ENCODE results near the gene PDSS1. TPM values are rescaled to one million over a fixed set of nuclear protein-coding genes. Genes with fewer than 3 reads are reported as not detected.

The PDSS1 gene
- total RNA-seq, 2 donors from 2014 or later, result 2.8 to 4.7 TPM

DNA sequence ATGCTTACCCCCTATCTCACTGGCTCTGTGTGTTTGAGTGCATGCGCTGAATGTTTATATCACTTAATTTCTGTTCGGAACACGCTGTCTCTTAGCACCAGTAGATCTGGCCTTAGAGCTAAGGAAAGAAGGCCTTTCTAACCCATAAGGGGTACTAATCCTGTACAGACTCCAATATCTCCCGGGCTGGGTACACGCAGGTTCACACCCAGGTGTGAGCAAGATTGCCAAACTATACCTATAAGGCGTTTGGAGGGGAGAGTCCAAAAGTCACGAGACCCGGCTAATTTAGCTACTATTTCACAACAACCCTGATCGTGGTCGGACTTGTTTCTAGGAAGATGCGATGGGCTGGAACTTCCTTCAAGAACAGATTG, 727 bp upstream of the PDSS1 start:
- H3K9me3 ChIP-seq, result no peaks in the 10 kb centered on the region
- no peaks in the 10 kb centered on the region for H3K27me3 ChIP-seq
- no peaks in the 10 kb centered on the region for H3K36me3 ChIP-seq
- DNase-seq (ENCODE audit: low spot score), result no peak
- H3K4me3 ChIP-seq, result peak overlapping the region; percentile 75 to 87
- H3K27ac ChIP-seq, result peak overlapping the region; percentile 84 to 88
- TF ChIP-seq, protein P1, sequence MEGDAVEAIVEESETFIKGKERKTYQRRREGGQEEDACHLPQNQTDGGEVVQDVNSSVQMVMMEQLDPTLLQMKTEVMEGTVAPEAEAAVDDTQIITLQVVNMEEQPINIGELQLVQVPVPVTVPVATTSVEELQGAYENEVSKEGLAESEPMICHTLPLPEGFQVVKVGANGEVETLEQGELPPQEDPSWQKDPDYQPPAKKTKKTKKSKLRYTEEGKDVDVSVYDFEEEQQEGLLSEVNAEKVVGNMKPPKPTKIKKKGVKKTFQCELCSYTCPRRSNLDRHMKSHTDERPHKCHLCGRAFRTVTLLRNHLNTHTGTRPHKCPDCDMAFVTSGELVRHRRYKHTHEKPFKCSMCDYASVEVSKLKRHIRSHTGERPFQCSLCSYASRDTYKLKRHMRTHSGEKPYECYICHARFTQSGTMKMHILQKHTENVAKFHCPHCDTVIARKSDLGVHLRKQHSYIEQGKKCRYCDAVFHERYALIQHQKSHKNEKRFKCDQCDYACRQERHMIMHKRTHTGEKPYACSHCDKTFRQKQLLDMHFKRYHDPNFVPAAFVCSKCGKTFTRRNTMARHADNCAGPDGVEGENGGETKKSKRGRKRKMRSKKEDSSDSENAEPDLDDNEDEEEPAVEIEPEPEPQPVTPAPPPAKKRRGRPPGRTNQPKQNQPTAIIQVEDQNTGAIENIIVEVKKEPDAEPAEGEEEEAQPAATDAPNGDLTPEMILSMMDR (IDR thresholded peaks at IDR 0.05), result no peak
- H3K4me1 ChIP-seq, result peaks cover 0 to 14% of the 10 kb centered on the region in 2 donors

DNA sequence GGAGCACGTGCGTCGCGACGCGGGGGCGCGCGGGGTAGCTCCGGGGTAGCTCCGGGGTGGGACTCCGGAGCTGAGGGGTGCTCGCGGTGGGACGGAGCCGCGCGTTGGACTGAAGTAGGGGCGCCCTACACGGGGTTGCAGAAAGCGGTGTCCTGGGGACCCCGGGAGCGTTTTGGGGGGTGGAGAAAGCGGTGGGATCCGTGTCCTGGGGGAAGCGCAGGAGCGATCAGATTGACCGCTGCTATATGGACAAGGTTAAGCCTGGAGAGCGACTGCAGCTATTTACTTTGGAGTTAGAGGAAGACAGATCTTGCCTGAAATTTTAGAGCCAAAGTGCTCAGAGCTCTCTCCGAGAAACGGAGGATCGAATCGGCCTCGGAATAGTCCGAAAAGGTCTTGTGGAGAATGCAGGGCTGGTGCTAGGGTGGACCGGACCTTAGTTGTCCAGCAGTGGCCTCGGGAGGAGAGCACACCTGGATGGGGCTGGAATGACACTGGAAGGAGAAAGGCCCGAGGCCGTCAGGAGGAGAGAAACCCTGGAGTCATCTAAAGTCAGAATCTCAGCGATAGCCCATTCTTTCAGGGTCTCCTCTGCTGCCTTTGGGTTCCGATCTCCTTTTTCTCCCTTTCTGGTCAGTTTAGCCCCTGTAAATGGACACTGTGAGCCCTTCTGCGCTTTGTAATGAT, 564 bp downstream of the PDSS1 start:
- Histone ChIP-seq H3K4me1 (peaks cover 0 to 14% of the 10 kb centered on the region in 2 donors), H3K36me3 (no peaks in the 10 kb centered on the region), H3K27me3 (no peaks in the 10 kb centered on the region), H3K4me3 (peak overlapping the region; percentile 75 to 87), H3K9me3 (no peaks in the 10 kb centered on the region), H3K27ac (peak overlapping the region; percentile 84 to 88)
- no peak for DNase-seq (ENCODE audit: low spot score)
- TF ChIP-seq, protein P1 (IDR thresholded peaks at IDR 0.05), result no peak

DNA sequence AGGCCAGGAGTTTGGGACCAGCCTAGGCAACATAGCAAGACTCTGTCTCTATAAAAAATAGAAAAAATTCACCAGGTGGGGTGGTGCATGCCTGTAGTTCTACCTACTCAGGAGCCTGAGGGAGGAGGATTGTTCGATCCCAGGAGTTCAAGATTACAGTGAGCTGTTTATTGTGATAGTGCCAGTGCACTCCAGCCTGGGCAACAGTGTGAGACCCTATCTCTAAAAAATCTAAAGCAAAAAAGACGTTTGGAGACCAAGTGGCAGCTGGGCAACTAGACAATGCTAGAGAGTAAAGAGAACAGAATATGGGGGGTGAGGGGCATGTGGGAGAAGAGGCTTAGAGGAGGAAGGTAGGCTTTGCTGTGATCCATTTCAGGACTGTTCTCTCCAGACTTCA, 1.4 kb downstream of the PDSS1 start:
- H3K27me3 ChIP-seq, result no peaks in the 10 kb centered on the region
- TF ChIP-seq, protein P1 (IDR thresholded peaks at IDR 0.05), result no peak
- H3K36me3 ChIP-seq, result no peaks in the 10 kb centered on the region
- H3K4me3 ChIP-seq, result no peak overlapping the region
- H3K27ac ChIP-seq, result no peak overlapping the region
- peaks cover 0 to 14% of the 10 kb centered on the region in 2 donors for H3K4me1 ChIP-seq
- H3K9me3 ChIP-seq, result no peaks in the 10 kb centered on the region
- DNase-seq (ENCODE audit: low spot score), result no peak

DNA sequence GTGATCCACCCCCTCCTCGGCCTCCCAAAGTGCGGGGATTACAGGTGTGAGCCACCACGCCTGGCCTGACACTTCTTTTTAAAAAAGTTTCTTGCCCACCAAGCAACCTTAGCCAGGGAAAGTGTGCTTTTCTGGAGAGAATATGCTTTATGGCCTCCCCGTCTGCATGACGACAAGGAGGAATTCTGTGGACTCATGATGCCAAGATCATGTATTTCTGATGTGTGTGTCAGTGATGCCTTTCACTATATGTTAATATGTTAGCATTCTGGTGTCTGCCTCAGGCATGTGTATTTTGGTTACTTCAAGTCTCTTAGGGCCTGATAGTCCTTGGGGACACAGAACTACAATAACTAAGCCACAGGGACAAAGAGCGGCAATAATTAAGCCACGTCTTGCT, 2.1 kb downstream of the PDSS1 start:
- Histone ChIP-seq H3K36me3 (no peaks in the 10 kb centered on the region), H3K27ac (no peak overlapping the region), H3K4me3 (no peak overlapping the region), H3K4me1 (peaks cover 0 to 14% of the 10 kb centered on the region in 2 donors), H3K27me3 (no peaks in the 10 kb centered on the region), H3K9me3 (no peaks in the 10 kb centered on the region)
- DNase-seq (ENCODE audit: low spot score), result no peak
- TF ChIP-seq, protein P1 (IDR thresholded peaks at IDR 0.05), result no peak

DNA sequence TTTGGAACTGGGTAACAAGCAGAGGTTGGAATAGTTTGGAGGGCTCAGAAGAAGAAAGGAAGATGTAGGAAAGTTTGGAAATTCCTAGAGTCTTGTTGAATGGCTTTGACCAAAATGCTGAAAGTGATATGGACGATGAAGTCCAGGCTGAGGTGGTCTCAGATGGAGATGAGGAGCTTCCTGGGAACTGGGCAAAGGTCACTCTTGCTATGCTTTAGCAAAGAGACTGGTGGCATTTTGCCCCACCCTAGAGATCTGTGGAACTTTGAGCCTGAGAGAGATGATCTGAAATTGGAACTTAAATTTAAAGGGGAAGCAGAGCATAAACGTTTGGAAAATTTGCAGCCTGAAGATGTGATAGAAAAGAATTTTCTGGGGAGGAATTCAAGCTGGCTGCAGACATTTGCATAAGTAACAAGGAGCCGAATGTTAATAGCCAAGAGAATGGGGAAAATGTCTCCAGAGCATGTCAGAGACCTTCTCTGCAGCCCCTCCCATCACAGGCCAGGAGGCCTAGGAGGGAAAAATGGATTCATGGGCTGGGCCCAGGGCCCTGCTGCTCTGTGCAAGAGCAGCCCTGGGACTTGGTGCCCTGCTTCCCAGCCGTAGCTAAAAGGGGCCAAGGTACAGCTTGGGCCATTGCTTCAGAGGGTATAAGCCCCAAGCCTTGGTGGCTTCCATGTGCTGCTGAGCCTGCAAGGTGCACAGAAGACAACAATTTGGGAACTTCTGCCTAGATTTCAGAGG, 3.6 kb downstream of the PDSS1 start:
- Histone ChIP-seq H3K4me1 (peaks cover 0 to 14% of the 10 kb centered on the region in 2 donors), H3K4me3 (no peak overlapping the region), H3K36me3 (peaks cover 12% of the 10 kb centered on the region), H3K27me3 (no peaks in the 10 kb centered on the region), H3K27ac (no peak overlapping the region), H3K9me3 (no peaks in the 10 kb centered on the region)
- TF ChIP-seq, protein P1 (IDR thresholded peaks at IDR 0.05), result no peak
- no peak for DNase-seq (ENCODE audit: low spot score)

Measured in right atrium auricular region (tissue), 2 donors.